GM23248 (cell line): ENCODE measurements around the gene ATF6.

Experiments
- EZH2 ChIP-seq: fragments of 200-600 bp; sonication (generic); IDR thresholded peaks from 2 replicates; pipeline ENCODE4 v1.6.1; 2018; ENCODE audit warnings: antibody characterized with exemption, mild to moderate bottlenecking; ENCODE audit not compliant: insufficient read depth, poor library complexity, severe bottlenecking
- EZH2phosphoT487 ChIP-seq: fragments of 200-600 bp; sonication (generic); IDR thresholded peaks from 2 replicates; pipeline ENCODE4 v1.6.1; 2018; ENCODE audit warnings: antibody characterized with exemption, moderate library complexity, mild to moderate bottlenecking, low read depth; ENCODE audit not compliant: insufficient read depth

GRCh38 chr1:161956930-161957329, 190.8 kb downstream of the ATF6 start:
- TF ChIP-seq EZH2phosphoT487 (no peak), EZH2 (no peak)
